ENCODE results near the gene CORO6. TPM values are rescaled to one million over a fixed set of nuclear protein-coding genes. Genes with fewer than 3 reads are reported as not detected.

The CORO6 gene
- total and polyA plus RNA-seq, 2 of the 13 experiments (the other 11 are each of a cell fraction or from before 2014, with no cell fraction given): 0.42 to 0.82 TPM

- TF ChIP-seq USF2 (IDR thresholded peaks at IDR 0.05; ENCODE audit: low read depth, low read length) (no peak), USF2 (CRISPR knock-in tag; IDR thresholded peaks at IDR 0.05; ENCODE audit: borderline replicate concordance) (no peak), POGK (CRISPR knock-in tag; conservative IDR thresholded peaks at IDR 0.05) (0 out of 2 replicates have a peak, but pooled peaks have one; percentile 17), ZSCAN9 (CRISPR knock-in tag; IDR thresholded peaks at IDR 0.05; ENCODE audit: borderline replicate concordance) (peak; percentile 12; the same call in 1 of the 2 replicates), THAP9 (CRISPR knock-in tag; IDR thresholded peaks at IDR 0.05; ENCODE audit: borderline replicate concordance) (no peak), NFKBIZ (CRISPR knock-in tag; IDR thresholded peaks at IDR 0.05) (no peak), NKX3-1 (CRISPR knock-in tag; IDR thresholded peaks at IDR 0.05) (0 out of 2 replicates have a peak, but pooled peaks have one; percentile 59), ETV5 (CRISPR knock-in tag; IDR thresholded peaks at IDR 0.05; ENCODE audit: borderline replicate concordance) (0 out of 2 replicates have a peak, but pooled peaks have one; percentile 29), ZNF274 (CRISPR knock-in tag; IDR thresholded peaks at IDR 0.05) (no peak; the same call in 1 of the 2 replicates), MYPOP (CRISPR knock-in tag; IDR thresholded peaks at IDR 0.05) (peak; percentile 61; the same call in 1 of the 2 replicates), PAXIP1 (CRISPR knock-in tag; conservative IDR thresholded peaks at IDR 0.05) (peak; percentile 44; the same call in 1 of the 2 replicates), ZNF543 (CRISPR knock-in tag; IDR thresholded peaks at IDR 0.05) (no peak), DMAP1 (CRISPR knock-in tag; IDR thresholded peaks at IDR 0.05) (peak; percentile 72), SKI (IDR thresholded peaks at IDR 0.05; ENCODE audit: partially characterized antibody) (peak; percentile 28)
These were observed 54.1 kb downstream of the CORO6 start, which contains the start of gene TP53I13 (continued) for GRCh38 chr17:29568331-29569244.
